ENCODE results near the gene CDC20B.

CDC20B gene

DNA sequence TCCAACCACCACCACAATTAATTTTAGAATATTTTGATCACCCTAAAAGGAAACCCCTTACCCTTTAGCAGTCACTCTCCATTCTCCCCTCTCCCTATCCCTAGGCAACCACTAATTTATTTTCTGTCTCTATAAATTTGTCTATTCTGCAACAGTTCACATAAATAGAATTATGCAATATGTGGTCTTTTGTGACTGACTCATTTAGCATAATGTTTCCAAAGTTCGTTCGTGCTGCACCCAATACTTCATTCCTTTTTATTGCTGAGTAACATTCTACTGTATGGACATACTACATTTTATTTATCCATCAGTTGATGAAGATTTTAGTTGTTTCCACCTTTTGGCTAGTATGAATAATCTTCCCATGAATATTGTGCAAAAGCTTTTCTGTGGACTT, 18.2 kb upstream of the CDC20B start:
- TF ChIP-seq CTCF (conservative IDR thresholded peaks at IDR 0.05; ENCODE audit: low read depth, low read length): no peak

DNA sequence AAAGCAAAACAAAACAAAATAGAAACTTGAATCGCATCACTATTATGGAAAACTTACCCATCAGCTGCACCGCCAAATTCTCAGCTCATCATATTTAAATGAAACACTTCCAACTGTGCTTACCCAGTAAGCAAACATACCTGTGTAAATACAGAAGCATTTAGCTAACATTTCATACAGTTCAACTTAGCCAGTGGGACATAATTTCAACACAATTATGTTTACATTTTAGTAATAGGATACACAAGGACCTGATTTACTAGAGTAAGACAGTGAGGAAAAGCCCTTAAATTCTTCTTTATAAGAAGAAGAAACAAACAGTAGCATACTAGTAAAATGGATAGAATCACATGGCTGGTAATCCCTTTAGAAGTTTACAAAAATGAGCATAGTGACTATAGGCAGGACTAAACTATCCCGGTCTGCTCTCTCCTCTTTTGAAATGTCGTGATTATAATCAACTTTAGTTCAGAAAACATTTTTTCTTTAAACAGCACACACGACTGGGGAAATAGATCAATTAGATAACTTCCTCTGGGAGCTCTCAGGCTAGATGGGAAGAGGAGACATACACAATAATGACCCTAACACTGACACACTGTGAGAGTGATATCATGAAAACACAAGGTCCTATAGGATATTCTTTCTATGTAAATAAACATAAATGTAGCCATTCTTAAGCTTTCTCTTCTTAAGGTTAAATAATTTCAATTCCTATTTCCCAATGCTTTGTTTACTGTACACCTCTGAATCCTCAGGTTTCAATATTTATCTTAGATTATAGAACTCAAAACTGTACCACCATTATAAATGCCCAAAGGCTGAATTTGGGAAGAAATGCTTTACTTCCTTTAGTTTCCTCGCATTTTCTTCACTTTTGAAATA, 15.9 kb upstream of the CDC20B start:
- Histone ChIP-seq H3K27ac (no peak overlapping the region), H3K27me3 (ENCODE audit: insufficient read depth, low read depth) (no peaks in the 10 kb centered on the region), H3K79me2 (ENCODE audit: insufficient read depth, low read depth) (no peaks in the 10 kb centered on the region), H3K9ac (no peak overlapping the region), H3K4me3 (IDR thresholded peaks at IDR 0.05; ENCODE audit: insufficient read depth, low read depth, low read length) (no peak overlapping the region), H3K4me2 (no peak overlapping the region), H3K4me1 (ENCODE audit: low read depth, poor library complexity, severe bottlenecking) (no peaks in the 10 kb centered on the region), H3K36me3 (ENCODE audit: insufficient read depth) (no peaks in the 10 kb centered on the region), H4K20me1 (ENCODE audit: insufficient read depth) (no peaks in the 10 kb centered on the region), H2AFZ (ENCODE audit: low read depth) (no peak overlapping the region)
- no peak for TF ChIP-seq CTCF (conservative IDR thresholded peaks at IDR 0.05; ENCODE audit: low read depth, low read length)

More for the DNA sequence above, 18.2 kb upstream of the CDC20B start:
- H3K27ac ChIP-seq: no peak overlapping the region
- no peaks in the 10 kb centered on the region for H3K36me3 ChIP-seq (ENCODE audit: insufficient read depth)
- no peak overlapping the region for H3K4me2 ChIP-seq
- no peaks in the 10 kb centered on the region for H3K79me2 ChIP-seq (ENCODE audit: insufficient read depth, low read depth)
- peaks cover 5% of the 10 kb centered on the region for H3K4me1 ChIP-seq (ENCODE audit: low read depth, poor library complexity, severe bottlenecking)
- no peak overlapping the region for H2AFZ ChIP-seq (ENCODE audit: low read depth)
- no peak overlapping the region for H3K4me3 ChIP-seq (IDR thresholded peaks at IDR 0.05; ENCODE audit: insufficient read depth, low read depth, low read length)
- H3K9ac ChIP-seq: no peak overlapping the region
- H3K27me3 ChIP-seq (ENCODE audit: insufficient read depth, low read depth): no peaks in the 10 kb centered on the region
- no peaks in the 10 kb centered on the region for H4K20me1 ChIP-seq (ENCODE audit: insufficient read depth)

- Histone ChIP-seq H3K4me1 (ENCODE audit: low read depth, poor library complexity, severe bottlenecking) (no peaks in the 10 kb centered on the region), H3K4me2 (no peak overlapping the region), H3K27ac (no peak overlapping the region), H4K20me1 (ENCODE audit: insufficient read depth) (no peaks in the 10 kb centered on the region), H3K79me2 (ENCODE audit: insufficient read depth, low read depth) (no peaks in the 10 kb centered on the region), H3K36me3 (ENCODE audit: insufficient read depth) (no peaks in the 10 kb centered on the region), H3K9ac (no peak overlapping the region), H2AFZ (ENCODE audit: low read depth) (no peak overlapping the region), H3K27me3 (ENCODE audit: insufficient read depth, low read depth) (no peaks in the 10 kb centered on the region), H3K4me3 (IDR thresholded peaks at IDR 0.05; ENCODE audit: insufficient read depth, low read depth, low read length) (no peak overlapping the region)
- TF ChIP-seq CTCF (conservative IDR thresholded peaks at IDR 0.05; ENCODE audit: low read depth, low read length): peak; percentile 46; the same call in 1 of the 2 replicates
These were observed 14.4 kb upstream of the CDC20B start for GRCh38 chr5:55187370-55187769.

DNA sequence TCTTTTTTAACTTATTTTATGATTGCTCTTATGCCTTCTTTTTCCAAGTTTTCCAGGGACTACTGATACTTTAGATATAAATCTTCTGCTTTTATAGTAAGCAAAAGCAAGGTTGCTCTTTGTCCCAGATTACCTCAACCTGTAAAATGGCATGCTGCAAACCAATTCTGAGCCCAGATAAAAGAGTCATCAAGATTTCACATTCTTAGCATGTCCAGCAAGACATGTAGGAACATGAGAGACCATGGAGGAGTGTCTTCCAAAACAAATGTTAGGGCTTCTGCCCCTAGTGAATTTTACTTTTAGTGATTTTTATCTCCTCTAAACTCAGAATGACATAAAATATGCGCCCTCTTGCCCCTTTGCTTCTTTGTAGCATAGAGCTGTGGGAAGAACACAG, 7.0 kb upstream of the CDC20B start:
- no peak overlapping the region for H3K9ac ChIP-seq
- H3K79me2 ChIP-seq (ENCODE audit: insufficient read depth, low read depth): no peaks in the 10 kb centered on the region
- H3K27ac ChIP-seq: no peak overlapping the region
- no peak for TF ChIP-seq CTCF (conservative IDR thresholded peaks at IDR 0.05; ENCODE audit: low read depth, low read length)
- H3K4me1 ChIP-seq (ENCODE audit: low read depth, poor library complexity, severe bottlenecking): peaks cover 12% of the 10 kb centered on the region
- no peak overlapping the region for H2AFZ ChIP-seq (ENCODE audit: low read depth)
- no peak overlapping the region for H3K4me2 ChIP-seq
- no peaks in the 10 kb centered on the region for H3K36me3 ChIP-seq (ENCODE audit: insufficient read depth)
- H3K4me3 ChIP-seq (IDR thresholded peaks at IDR 0.05; ENCODE audit: insufficient read depth, low read depth, low read length): no peak overlapping the region
- no peaks in the 10 kb centered on the region for H3K27me3 ChIP-seq (ENCODE audit: insufficient read depth, low read depth)
- H4K20me1 ChIP-seq (ENCODE audit: insufficient read depth): no peaks in the 10 kb centered on the region
